ENCODE measurements around the gene ARHGEF16. TPM values are rescaled to one million over a fixed set of nuclear protein-coding genes. Genes with fewer than 3 reads are reported as not detected.

ARHGEF16 gene
- total RNA-seq, 4 donors from 2014 or later: 0.42 to 0.98 (median 0.69) TPM

DNA sequence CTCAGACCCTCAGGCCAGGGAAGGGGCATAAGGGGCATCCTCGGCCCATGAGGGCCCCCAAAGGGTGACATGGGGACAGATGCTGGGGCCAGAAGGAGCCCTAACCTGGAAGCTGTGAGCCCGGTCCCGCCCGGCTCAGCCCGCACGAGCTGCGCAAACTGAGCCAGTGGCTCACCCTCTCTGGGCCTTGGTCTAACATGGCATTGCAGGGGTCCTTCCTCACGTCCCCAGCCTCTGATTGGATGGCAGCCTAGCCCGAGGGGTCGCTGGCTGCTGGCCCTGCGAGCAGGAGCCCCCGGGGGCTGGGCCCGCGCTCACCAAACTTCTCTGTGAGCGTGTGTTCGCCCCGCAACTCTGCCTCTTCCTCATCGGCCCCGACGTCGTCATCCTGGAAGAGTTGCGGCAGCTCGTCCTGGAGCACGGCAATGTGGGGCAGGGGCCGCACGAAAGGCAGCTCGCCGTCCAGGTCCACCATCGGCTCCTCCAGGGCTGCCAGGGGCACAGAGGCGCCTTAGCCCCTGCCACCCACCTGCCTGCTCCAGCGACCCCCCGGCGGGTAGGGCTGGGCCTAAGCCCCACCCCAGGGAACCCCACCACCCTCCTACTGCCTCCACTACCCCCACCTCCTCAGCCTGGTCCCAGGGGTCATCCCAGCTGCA is 54.4 kb downstream of the ARHGEF16 start:
- TF ChIP-seq CTCF (IDR thresholded peaks at IDR 0.05) (no peak), EP300 (IDR thresholded peaks at IDR 0.05) (no peak), POLR2AphosphoS5 (IDR thresholded peaks at IDR 0.05) (no peak), POLR2A (IDR thresholded peaks at IDR 0.05; ENCODE audit: low read depth) (no peak)
- 96% methylated on average over 9 of the region's 33 CpGs for WGBS

DNA sequence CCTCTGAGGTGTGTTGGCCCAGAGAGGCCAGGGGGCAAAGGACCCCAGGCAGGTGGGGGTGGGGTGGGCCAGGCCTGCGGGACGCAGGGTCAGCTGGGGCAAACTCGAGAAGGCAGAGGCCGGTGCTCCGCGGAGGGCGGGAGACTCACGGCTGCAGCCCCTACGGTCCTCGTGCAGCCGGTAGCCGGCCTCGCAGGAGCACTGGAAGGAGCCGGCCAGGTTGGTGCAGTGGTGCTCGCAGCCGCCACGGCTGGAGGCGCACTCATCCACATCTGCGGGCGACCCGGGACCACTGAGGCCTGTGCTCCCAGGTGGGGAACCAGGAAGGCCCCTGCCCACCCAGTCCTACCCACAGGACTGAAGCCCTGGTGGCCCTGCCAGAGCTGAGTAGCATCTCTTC is 55.3 kb downstream of the ARHGEF16 start:
- Histone ChIP-seq H3K36me3 (peaks cover 0 to 3% (median 0%) of the 10 kb centered on the region in 4 donors), H3K27ac (replicated peaks in 1 of 4) (no peak overlapping the region), H3K4me1 (peaks cover 0 to 7% (median 3%) of the 10 kb centered on the region in 4 donors), H3K9me3 (no peaks in the 10 kb centered on the region), H3K27me3 (no peaks in the 10 kb centered on the region), H3K4me3 (no peak overlapping the region)
- intact Hi-C loops (cut with DNase I): no loop called here
- WGBS: 96% methylated on average over 21 of the region's 21 CpGs
- TF ChIP-seq POLR2A (IDR thresholded peaks at IDR 0.05; ENCODE audit: low read depth) (no peak), POLR2AphosphoS5 (IDR thresholded peaks at IDR 0.05) (no peak), CTCF (IDR thresholded peaks at IDR 0.05) (no peak), EP300 (IDR thresholded peaks at IDR 0.05) (no peak)
- no peak for DNase-seq (ENCODE audit: extremely low spot score)

More for the DNA sequence above, 54.4 kb downstream of the ARHGEF16 start:
- Histone ChIP-seq H3K27ac (replicated peaks in 1 of 4) (no peak overlapping the region), H3K9me3 (no peaks in the 10 kb centered on the region), H3K27me3 (no peaks in the 10 kb centered on the region), H3K4me3 (no peak overlapping the region), H3K4me1 (peaks cover 0 to 13% (median 5%) of the 10 kb centered on the region in 4 donors), H3K36me3 (peaks cover 0 to 3% (median 0%) of the 10 kb centered on the region in 4 donors)
- intact Hi-C loops (cut with DNase I): no loop called here
- no peak for DNase-seq (ENCODE audit: extremely low spot score)

DNA sequence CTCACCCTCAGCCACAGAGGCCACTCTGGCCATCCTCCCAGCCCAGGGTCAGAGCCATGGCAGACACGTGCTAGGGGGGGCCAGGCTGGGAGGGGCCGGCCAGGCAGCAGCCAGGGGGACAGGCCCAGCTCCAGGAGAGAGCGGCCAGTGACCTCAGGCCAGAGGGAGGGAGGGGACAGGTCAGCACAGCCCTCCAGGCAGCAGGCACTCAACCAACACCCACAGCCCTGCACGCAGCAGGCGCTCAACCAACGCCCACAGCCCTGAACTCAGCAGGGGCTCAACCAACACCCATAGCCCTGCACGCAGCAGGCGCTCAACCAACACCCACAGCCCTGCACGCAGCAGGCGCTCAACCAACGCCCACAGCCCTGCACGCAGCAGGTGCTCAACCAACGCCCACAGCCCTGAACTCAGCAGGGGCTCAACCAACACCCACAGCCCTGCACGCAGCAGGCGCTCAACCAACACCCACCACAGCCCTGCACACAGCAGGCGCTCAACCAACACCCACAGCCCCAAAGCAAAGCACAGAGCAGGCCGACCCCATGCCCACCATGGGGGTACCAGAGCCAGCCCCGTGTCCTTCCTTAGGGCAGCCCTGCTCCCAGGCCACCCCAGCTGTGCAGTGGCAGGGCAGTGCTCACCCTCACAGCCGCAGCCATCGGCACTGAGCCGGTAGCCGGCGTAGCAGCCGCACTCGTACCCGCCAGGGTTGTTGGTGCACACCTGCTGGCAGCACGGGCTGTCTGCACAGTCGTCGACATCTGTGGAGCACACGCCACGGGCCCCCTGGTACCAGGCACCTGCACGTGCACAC is 55.9 kb downstream of the ARHGEF16 start:
- TF ChIP-seq CTCF (IDR thresholded peaks at IDR 0.05) (no peak), EP300 (IDR thresholded peaks at IDR 0.05) (no peak), POLR2A (IDR thresholded peaks at IDR 0.05; ENCODE audit: low read depth) (no peak), POLR2AphosphoS5 (IDR thresholded peaks at IDR 0.05) (no peak)
- H3K36me3 ChIP-seq: peaks cover 0 to 3% (median 0%) of the 10 kb centered on the region in 4 donors
- 94% methylated on average over 14 of the region's 32 CpGs for WGBS

DNA sequence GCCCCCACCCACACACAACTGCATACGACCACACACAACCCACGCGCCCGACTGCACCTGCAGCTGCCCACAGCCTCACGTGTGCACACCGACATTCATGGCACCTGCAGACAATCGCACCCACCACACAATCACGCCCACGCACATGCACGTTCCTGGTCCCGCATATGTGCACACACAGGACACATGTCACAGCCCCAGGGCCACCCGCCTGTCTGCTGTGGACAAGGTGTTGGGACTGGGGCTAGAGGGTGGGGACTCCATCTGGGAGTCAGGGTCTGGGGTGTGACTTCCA is 56.4 kb downstream of the ARHGEF16 start:
- Histone ChIP-seq H3K27me3 (no peaks in the 10 kb centered on the region), H3K9me3 (no peaks in the 10 kb centered on the region), H3K27ac (replicated peaks in 1 of 4) (no peak overlapping the region), H3K4me3 (no peak overlapping the region), H3K36me3 (peaks cover 0 to 3% (median 0%) of the 10 kb centered on the region in 4 donors), H3K4me1 (no peaks in the 10 kb centered on the region)
- whole genome bisulfite sequencing: 93% methylated on average over 11 of the region's 12 CpGs
- TF ChIP-seq CTCF (IDR thresholded peaks at IDR 0.05) (no peak), POLR2AphosphoS5 (IDR thresholded peaks at IDR 0.05) (no peak), EP300 (IDR thresholded peaks at IDR 0.05) (no peak), POLR2A (IDR thresholded peaks at IDR 0.05; ENCODE audit: low read depth) (no peak)
- intact Hi-C loops (cut with DNase I): no loop called here
- no peak for DNase-seq (ENCODE audit: extremely low spot score)

More for the DNA sequence above, 55.9 kb downstream of the ARHGEF16 start:
- intact Hi-C loops (cut with DNase I): no loop called here
- no peak overlapping the region for H3K4me3 ChIP-seq
- H3K27me3 ChIP-seq: no peaks in the 10 kb centered on the region
- H3K9me3 ChIP-seq: no peaks in the 10 kb centered on the region
- no peak overlapping the region for H3K27ac ChIP-seq (replicated peaks in 1 of 4)
- DNase-seq (ENCODE audit: extremely low spot score): no peak
- peaks cover 0 to under 1% (median under 1%) of the 10 kb centered on the region in 4 donors for H3K4me1 ChIP-seq
